Measurements from ENCODE around the gene STS. TPM values are rescaled to one million over a fixed set of nuclear protein-coding genes. Genes with fewer than 3 reads are reported as not detected.

The STS gene
- total RNA-seq, 2 donors from 2014 or later, result 6.2 to 7.0 TPM

DNA sequence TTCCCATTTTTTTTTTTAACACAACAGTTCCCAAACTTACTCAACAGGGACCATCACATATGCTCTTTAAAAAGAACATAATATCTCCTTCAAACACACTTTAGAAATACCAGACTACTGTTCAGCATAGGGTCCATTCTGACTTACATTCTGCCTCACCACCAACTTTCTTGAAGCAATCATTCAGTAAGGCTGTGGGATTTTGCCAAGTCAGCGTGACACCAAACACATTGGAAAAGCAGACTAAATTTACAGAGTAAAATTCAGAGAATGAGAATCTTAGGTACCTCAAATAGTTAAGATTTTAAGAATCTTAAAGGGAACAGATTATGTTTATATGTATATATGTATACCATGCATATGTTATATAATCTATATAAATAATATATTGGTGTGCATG is 7.7 kb downstream of the STS start:
- DNase-seq (ENCODE audit: low spot score), result no peak
- TF ChIP-seq, protein P1, sequence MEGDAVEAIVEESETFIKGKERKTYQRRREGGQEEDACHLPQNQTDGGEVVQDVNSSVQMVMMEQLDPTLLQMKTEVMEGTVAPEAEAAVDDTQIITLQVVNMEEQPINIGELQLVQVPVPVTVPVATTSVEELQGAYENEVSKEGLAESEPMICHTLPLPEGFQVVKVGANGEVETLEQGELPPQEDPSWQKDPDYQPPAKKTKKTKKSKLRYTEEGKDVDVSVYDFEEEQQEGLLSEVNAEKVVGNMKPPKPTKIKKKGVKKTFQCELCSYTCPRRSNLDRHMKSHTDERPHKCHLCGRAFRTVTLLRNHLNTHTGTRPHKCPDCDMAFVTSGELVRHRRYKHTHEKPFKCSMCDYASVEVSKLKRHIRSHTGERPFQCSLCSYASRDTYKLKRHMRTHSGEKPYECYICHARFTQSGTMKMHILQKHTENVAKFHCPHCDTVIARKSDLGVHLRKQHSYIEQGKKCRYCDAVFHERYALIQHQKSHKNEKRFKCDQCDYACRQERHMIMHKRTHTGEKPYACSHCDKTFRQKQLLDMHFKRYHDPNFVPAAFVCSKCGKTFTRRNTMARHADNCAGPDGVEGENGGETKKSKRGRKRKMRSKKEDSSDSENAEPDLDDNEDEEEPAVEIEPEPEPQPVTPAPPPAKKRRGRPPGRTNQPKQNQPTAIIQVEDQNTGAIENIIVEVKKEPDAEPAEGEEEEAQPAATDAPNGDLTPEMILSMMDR (IDR thresholded peaks at IDR 0.05), result no peak
- H3K4me3 ChIP-seq, result no peak overlapping the region
- no peaks in the 10 kb centered on the region for H3K36me3 ChIP-seq
- H3K9me3 ChIP-seq, result no peaks in the 10 kb centered on the region
- no peak overlapping the region for H3K27ac ChIP-seq
- no peaks in the 10 kb centered on the region for H3K4me1 ChIP-seq
- H3K27me3 ChIP-seq, result no peaks in the 10 kb centered on the region

DNA sequence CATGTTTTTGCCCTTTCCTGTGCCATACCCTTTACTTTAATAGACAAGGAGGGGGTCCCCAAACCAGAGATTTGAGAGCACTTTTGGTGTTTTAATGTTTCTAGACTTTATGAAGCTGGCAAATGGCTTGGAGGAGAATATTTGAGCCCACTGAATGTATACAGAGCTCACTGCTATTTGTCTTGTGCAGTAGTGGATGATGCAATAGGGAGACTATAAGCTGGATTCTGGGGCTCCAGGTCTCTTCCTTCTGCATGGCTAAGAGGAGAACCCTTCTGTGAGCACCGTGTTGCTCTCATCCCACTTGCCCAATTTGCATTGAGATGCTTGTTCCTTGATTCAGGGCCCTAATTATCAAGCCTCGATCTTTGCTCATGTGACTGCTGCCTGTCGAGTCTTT is 9.4 kb downstream of the STS start:
- TF ChIP-seq, protein P1 (IDR thresholded peaks at IDR 0.05), result no peak
- no peak overlapping the region for H3K27ac ChIP-seq
- H3K27me3 ChIP-seq, result no peaks in the 10 kb centered on the region
- H3K36me3 ChIP-seq, result no peaks in the 10 kb centered on the region
- H3K9me3 ChIP-seq, result no peaks in the 10 kb centered on the region
- H3K4me1 ChIP-seq, result no peaks in the 10 kb centered on the region
- DNase-seq (ENCODE audit: low spot score), result no peak
- H3K4me3 ChIP-seq, result no peak overlapping the region

DNA sequence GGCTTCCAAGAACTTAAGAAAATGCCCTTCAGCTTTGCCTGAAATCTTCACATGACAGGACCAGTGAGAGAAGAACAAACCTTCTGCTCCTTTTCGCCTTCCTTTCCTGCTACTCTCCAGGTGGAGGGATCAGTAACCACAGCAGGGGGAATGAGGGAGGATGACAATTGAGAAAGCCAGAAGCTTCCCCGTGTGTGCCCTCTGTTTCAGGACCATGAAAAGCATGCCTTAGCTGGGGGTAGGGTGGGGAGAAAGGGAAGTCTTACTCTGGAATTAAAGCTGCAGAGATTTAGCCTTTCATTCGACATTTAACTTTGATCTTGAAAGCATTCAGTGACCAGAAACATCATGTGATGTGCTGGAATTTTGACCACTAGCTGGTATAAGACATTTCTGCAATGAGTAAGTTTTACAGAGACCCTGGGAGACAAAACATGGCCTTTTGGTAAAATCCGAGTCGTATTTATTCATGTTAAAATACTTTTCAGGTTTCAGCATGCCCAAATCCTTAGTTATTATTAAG is 11.0 kb downstream of the STS start:
- TF ChIP-seq, protein P1 (IDR thresholded peaks at IDR 0.05), result no peak
- no peak for DNase-seq (ENCODE audit: low spot score)
- no peak overlapping the region for H3K27ac ChIP-seq
- H3K27me3 ChIP-seq, result no peaks in the 10 kb centered on the region
- H3K4me3 ChIP-seq, result no peak overlapping the region
- no peaks in the 10 kb centered on the region for H3K9me3 ChIP-seq
- no peaks in the 10 kb centered on the region for H3K36me3 ChIP-seq
- H3K4me1 ChIP-seq, result no peaks in the 10 kb centered on the region

DNA sequence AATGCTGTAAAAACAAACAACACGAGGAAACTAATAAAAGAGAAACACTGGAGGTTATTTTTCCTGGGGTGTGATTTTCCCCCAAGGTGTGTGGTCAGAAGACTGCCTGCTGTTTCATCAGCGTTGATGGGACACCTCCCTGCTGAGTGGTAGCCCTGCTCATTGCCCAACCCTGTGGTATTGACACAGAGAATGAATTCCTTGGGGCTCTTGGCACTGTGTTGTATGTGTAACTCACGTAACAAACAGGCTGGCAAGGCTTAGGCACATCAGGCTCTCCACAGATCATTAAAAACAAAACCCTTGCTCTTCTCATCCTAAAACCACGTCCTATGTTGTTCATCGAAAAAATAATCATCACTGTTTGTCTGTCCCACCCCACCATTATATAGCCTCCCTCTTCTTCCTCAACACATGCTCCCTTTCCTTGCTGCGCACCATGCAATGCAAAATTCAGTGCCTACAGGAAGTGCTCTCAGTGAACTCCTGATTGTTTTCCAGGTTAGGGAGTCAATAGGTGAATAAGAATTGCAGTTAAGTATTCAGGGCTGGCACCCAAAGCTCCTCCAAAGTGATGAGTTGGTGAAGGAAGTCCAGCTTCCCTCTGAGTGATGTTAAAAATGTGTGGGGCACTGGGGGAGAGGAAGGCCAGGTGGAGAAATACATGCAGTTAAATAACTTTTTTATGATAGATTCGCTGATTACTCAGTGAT is 11.8 kb downstream of the STS start:
- no peak for DNase-seq (ENCODE audit: low spot score)
- Histone ChIP-seq H3K4me3 (no peak overlapping the region), H3K4me1 (no peaks in the 10 kb centered on the region), H3K27ac (no peak overlapping the region), H3K27me3 (no peaks in the 10 kb centered on the region), H3K36me3 (no peaks in the 10 kb centered on the region), H3K9me3 (no peaks in the 10 kb centered on the region)
- TF ChIP-seq, protein P1 (IDR thresholded peaks at IDR 0.05), result no peak

DNA sequence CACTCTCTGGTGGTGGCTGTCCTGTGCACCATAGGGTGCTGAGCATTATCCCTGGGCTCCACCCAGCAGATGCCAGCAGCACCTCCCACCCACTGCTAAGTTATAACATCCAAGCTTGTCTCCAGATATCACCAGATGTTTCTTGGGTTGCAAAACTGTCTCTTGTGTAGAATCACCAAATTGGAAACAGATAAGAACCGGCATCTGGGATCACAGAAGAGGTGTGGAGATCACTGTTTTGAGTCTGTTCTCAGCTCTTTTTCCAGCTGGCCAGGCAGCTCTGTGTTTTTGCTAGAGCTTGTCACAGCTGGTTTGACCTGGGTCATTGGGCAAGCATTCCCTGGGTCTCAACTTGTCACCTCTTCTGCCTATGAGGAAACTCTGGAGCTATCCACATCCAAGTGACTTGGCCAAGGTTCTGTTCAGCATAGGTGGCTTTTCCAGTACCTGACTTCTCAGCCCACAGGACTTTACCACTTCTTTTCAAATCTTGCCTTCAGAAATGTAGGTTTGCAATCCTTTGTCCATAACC is 15.7 kb downstream of the STS start:
- Histone ChIP-seq H3K9me3 (no peaks in the 10 kb centered on the region), H3K27ac (no peak overlapping the region), H3K36me3 (no peaks in the 10 kb centered on the region), H3K4me1 (no peaks in the 10 kb centered on the region), H3K4me3 (no peak overlapping the region), H3K27me3 (no peaks in the 10 kb centered on the region)
- no peak for DNase-seq (ENCODE audit: low spot score)
- TF ChIP-seq, protein P1 (IDR thresholded peaks at IDR 0.05), result no peak

Measured in right atrium auricular region (tissue), 2 donors.